Fibroblast of pulmonary artery (primary cell): Measurements from ENCODE around the gene PRRC2B.
"Not testable (repeated sequence)": the region's sequence is repeated elsewhere in the genome, so short reads cannot be mapped to it uniquely, and the experiment has no call there.

Experiments
- DNase-seq: peaks from one replicate; pipeline ENCODE4 v3.0.0-alpha.2; 2010; ENCODE audit warnings: low read depth
- H3K4me3 ChIP-seq: replicated peaks from 2 replicates; pipeline ENCODE4 v1.5.1; 2011; ENCODE audit warnings: low read depth, mild to moderate bottlenecking, control low read depth, low read length, moderate library complexity
- TF ChIP-seq, protein P1 (sequence below): IDR thresholded peaks from 2 replicates; pipeline ENCODE4 v1.5.1; 2011; ENCODE audit warnings: mild to moderate bottlenecking, control low read depth, low read length, inconsistent platforms; ENCODE audit errors: missing control alignments

The PRRC2B gene

DNA sequence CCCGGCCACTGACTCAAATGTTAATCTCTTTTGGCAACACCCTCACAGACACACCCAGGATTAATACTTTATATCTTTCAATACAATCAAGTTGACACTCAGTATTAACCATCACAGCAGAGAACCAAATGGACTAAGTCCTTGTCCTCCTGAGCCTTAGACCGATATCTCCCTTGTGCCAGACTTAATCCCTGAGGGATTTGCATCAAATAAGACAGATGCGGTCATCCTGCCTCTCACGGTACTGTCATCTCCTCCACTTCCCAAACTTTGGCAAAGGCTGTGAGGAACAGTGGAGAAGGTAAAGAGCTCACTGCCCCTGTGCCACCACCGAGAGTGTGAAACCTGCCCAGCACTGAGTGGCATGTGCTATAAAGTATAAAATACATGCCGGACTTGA is 6.5 kb upstream of the PRRC2B start:
- no peak for DNase-seq
- TF ChIP-seq, protein P1, sequence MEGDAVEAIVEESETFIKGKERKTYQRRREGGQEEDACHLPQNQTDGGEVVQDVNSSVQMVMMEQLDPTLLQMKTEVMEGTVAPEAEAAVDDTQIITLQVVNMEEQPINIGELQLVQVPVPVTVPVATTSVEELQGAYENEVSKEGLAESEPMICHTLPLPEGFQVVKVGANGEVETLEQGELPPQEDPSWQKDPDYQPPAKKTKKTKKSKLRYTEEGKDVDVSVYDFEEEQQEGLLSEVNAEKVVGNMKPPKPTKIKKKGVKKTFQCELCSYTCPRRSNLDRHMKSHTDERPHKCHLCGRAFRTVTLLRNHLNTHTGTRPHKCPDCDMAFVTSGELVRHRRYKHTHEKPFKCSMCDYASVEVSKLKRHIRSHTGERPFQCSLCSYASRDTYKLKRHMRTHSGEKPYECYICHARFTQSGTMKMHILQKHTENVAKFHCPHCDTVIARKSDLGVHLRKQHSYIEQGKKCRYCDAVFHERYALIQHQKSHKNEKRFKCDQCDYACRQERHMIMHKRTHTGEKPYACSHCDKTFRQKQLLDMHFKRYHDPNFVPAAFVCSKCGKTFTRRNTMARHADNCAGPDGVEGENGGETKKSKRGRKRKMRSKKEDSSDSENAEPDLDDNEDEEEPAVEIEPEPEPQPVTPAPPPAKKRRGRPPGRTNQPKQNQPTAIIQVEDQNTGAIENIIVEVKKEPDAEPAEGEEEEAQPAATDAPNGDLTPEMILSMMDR, result no peak
- no peak overlapping the region for H3K4me3 ChIP-seq

DNA sequence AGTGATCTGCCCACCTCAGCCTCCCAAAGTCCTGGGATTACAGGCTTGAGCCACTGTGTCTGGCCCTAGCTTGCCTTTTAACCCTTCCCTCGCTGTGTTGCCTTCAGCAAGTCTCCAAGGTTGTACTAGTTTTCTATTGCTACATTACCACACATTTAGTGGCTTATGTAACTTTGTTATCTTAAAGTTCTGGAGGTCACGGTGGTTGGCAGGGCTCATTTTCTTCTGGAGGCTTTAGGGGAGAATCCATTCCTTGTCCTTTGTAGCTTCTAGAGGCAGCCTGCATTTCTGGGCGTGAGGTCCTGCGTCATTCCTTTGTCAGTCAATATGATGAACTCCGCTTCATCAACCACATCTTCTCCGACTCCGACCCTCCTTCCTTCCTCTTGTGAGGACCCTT is 2.9 kb upstream of the PRRC2B start:
- H3K4me3 ChIP-seq, result no peak overlapping the region
- DNase-seq, result no peak
- TF ChIP-seq, protein P1, result no peak

DNA sequence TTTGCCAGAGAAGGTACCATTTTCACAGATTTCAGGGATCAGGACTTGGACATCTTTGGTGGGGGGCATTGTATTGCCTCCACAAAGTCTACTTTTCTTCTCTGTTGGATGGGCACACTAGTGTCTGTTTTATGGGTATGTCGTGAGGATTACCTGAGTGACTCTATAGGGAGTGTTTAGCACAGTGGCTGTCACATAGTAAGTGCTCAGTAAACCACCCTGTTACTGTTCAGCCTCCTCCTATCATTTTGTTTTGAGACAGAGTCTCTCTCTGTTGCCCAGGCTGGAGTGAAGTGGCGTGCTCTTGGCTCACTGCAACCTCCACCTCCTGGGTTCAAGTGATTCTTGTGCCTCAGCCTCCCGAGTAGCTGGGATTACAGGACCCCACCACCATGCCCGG is 2.4 kb upstream of the PRRC2B start:
- no peak overlapping the region for H3K4me3 ChIP-seq
- DNase-seq, result no peak
- TF ChIP-seq, protein P1, result no peak

DNA sequence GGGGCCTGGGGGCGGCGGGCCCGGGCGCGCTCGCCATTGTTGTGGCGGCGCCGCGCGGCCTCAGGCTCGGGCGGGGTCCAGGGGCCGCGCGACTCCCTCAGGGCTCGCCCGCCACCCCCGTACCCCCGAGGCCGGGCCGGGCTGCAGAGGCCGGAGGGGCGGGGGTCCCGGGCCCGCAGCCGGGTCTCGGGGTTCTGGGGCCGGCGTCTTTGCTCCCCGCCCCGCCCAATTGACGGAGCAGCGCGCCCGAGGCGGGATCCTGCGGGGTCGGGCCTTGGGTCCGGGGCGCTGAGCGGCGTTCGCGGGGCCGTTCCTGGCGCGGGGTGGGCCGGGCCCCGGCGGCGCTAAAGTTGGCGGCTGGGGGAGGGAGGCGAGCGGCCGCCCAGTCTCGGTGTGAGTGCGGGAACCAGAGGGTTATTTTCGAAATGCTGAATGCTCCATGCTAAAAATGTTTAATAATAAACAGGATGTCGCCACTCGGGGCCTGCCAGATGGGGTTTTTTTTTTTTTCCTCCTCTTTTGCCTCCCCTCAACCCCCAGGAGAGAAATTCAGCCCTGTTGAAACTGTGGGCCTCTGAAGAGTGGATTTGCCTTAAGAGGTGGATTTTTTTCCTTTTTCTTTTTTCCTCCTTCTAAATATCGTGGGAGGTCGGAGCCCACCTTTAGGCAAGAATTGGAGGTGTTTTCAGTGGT is 724 bp downstream of the PRRC2B start:
- TF ChIP-seq, protein P1, result no peak
- peak overlapping the region; percentile 64 for H3K4me3 ChIP-seq
- DNase-seq, result peak; percentile 39

DNA sequence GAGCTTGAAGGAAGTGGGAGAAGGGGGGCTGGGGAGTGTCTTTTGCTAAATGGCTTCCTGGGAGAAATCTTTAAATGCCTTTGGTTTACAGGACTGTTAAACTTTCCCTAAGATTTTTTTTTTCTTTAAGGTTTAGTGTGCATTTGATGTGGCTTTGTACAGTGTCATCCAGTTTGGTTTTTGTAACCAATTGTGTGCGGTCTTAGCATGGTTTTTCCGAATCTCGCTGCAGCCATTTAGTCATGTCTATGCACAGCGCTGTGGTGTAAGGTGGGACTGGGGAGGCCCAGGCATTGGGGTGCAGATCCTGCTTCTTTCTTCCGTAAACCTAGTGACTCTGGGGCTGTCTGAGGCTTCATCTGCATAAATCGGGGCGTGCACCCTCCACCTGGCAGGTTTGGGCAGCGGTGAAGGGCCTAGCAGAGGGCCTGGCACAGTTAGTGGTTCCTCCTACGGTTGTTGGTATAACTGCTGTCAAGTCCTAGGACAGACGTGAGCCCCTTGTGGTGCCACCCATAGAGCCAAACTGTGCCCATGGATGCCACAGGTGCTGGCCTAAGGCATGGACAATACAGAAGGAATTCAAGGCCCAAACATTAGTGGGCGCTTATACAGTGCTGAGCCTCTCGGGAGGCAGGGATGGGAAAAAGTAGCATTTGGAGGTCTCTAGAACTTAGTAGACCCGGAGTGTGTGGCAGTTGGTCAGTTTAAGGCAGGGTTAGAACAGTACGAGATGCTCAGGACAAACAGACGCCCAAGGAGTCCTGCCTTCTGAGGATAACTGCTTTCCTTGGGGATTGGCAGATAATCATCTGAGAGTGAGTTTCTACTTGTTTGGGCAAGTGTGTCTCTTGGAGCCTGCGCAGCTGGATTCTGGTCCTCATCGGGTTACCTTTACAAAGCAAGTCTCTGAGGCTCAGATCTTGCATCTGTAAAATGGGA is 1.5 kb downstream of the PRRC2B start:
- no peak for DNase-seq
- TF ChIP-seq, protein P1, result no peak
- H3K4me3 ChIP-seq, result peak overlapping the region; percentile 64

DNA sequence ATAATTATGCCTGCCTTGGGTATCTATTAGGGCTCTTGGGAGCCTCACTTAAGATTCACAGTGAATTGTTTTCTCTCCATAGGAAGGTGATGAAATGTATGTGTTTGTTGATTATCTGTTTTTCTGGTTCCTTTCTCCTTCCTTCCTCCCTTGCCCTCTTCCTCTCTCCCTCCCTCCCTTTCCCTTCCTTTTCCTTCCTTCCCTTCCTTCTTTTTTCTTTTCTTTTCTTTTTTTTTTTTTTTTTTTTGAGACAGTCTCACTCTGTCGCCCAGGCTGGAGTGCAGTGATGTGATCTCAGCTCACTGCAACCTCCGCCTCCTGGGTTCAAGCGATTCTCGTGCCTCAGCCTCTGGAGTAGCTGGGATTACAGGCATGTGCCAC is 2.2 kb downstream of the PRRC2B start:
- peak overlapping the region; percentile 64 for H3K4me3 ChIP-seq
- not testable (repeated sequence) for DNase-seq

DNA sequence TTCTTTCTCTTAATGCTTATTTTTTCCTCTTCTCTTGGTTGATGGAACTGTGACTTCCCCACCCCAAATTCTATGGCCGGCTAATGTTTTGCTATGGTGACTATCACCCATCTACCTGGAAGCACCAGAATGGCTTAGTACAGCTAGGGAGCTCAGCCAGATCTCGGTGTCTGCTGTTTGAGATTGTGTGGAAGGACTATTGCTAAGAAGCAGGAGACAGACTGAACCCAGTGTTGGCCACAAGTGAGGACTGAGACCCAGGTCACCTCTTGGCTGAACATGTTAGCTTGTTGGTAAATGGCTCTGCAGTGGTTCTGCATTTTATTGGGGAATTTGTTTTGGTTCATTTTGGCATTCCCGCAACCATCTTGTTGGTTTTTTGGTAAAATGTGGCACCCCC is 2.7 kb downstream of the PRRC2B start:
- TF ChIP-seq, protein P1, result no peak
- no peak for DNase-seq
- H3K4me3 ChIP-seq, result peak overlapping the region; percentile 33
